HG03175 (cell line): ENCODE data around the gene DOK6.
"Not testable (repeated sequence)": the region's sequence is repeated elsewhere in the genome, so short reads cannot be mapped to it uniquely, and the experiment has no call there.

Source experiments
- ATAC-seq: cut with Tn5 transposase; IDR thresholded peaks from one replicate; pipeline ENCODE4 v1.9.1; 2021; ENCODE audit warnings: mild to moderate bottlenecking, moderate library complexity; ENCODE audit not compliant: unreplicated experiment

DOK6 gene

DNA sequence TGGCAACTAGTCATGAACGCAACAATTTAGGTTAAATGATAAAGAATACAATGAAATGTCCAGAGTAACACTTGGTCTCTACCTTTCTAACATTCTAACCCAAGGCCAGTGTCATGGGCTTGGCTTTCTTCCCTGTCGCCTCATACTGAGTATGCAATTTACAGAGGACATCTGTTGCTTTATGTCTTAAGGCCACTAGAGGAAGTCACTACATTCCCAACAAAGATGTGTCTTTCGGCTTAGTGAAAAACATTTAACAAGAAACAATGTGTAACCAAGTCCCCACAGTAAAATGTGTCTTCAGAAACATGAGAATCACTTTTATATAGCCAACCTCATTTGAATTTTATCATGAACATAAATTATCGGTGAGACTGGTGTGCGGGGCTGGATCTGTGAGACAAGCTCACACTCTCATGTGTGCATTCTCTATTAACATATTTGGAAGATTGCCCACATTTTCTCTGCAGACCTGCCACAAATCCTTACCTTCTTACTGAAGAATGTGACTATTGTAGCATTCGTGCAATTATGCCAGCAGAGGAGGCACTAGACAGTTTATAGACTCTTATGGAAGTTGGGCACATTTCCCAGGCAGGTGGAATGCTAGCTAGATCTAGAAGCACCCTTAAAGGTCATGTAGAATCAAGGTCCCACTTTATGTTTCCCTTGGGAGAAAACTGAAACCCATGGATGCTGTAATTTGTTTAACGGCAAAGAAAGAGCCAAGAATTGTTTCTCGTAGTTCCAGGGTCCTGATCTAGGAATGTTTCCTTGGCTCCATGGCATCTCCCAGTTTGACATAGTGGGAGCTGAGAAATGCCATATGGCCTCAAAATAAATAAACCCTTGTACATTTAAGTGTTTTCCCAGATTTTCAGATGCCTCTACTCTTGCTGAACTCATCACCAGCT is 445.2 kb downstream of the DOK6 start:
- ATAC-seq, result no peak

DNA sequence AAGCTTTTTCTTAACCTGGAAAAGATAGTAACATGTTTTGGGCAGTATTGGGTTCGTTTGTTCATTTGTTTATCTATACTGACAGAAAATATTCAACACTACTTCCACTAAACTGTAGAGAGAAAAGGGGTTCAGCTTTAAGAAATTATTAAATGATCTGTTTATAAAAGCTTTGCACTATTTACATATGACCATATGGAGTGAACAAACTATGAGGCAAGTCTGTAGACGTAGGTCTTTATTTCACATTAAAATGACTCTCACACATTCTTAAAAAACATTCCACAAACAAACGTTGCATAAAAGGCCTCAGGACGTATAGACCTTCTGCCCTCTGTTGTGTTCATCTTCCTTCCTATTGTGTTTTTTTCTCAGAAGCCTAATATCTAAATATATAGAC is 452.4 kb downstream of the DOK6 start:
- ATAC-seq, result no peak

DNA sequence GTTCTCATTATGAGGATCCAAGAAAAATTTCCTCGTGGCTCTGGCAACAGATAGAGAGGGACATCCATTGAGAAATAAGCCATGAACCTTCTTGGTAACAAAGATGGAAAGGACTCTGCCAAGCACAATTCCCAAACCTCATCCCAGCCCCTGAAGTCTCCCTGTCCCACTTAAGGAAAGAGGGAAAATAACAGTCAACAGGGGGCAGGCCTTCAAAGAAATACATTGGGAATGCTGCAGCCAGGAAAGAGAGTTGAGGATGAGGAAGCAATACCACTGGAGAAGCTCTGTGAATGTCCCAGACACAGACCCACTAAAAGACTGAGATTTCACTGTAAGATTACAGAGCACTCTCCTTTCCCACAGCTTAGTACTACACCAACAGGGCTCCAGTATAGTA is 453.8 kb downstream of the DOK6 start:
- ATAC-seq, result no peak

DNA sequence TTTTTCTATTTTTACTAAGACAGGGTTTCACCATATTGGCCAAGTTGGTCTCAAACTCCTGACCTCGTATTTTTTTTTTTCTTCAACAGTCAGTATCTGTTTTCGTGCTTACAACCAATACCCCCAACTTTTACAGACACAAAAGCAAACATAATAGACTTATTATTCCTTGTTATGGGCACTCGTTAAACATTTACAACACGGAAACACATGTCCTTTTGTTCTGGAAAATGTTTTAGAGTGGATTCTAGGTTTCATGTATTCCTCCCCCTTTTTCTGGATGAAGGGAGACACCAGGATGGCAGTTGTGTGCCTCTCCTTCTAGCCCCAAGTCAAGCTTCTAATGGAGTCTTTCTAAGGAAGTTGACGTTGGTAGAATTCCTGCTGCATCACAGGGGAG is 458.2 kb downstream of the DOK6 start:
- ATAC-seq, result no peak

DNA sequence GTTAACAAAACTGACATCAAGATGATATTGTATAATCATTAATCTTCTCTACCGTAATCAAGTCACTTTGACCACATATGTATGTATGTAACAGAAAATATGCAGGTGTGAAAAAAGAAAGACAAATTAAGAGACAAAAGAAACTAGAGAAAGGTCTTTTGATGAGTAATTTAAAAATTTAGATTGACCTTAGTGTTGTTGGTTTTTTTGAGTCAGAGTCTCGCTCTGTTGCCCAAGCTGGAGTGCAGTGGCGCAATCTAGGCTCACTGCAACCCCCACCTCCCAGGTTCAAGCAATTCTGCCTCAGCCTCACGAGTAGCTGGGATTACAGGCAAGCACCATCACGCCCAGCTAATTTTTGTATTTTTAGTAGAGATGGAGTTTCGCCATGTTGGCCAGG is 464.1 kb downstream of the DOK6 start:
- peak; percentile 95 for ATAC-seq

DNA sequence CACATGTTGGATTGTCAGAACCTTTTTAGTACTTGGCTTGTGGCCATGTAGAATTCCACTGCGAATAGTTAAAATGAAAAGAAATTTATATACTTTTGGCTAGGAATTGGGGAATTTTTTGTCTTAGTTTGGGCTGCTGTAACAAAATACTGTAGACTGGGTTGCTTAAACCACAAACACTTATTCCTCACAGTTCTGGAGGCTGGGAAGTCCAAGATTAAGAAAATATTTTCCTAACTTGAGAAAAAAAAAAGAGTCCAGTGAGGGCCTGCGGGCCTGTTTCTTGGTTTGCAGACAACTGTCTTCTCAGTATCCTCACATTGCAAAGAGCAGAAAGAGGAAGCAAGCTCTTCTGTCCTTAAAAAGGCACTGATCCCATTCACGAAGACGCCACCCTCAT is 465.1 kb downstream of the DOK6 start:
- no peak for ATAC-seq

DNA sequence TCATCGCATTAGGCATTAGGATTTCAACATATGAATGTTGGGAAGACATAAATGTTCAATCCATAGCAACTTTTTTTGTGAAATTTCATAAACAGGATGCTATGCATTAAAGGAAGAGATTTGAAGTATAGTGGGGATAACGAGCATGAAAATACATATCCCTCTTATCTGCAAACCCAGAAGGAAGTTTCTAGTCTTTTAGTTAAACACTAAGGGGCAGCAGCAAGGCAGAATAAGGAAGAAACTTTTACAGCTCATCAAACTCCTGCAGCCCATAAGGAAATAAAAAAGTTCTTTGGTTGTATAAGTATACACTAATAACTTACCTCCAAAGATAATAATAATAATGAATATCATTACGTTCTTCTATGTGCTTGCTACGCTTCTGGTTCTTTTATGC is 465.5 kb downstream of the DOK6 start:
- ATAC-seq, result no peak

DNA sequence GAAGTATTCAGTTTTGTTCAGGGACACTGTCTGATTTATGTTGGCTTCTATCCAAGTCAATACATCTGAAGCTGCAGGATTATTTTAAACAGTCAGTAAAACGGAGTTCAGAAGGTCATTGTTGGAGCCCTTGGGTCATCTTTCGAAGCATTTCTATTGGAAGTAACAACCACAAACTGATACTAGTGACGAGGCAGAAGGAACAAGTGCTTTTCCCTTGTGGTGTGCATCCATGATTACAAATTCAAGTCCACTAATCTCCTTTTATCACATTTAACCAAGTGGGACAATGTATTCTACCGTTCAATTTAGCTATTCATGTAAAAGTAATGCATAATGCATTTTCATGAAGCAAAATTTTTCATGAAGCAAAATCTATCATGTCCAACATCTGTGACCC is 470.0 kb downstream of the DOK6 start:
- no peak for ATAC-seq

DNA sequence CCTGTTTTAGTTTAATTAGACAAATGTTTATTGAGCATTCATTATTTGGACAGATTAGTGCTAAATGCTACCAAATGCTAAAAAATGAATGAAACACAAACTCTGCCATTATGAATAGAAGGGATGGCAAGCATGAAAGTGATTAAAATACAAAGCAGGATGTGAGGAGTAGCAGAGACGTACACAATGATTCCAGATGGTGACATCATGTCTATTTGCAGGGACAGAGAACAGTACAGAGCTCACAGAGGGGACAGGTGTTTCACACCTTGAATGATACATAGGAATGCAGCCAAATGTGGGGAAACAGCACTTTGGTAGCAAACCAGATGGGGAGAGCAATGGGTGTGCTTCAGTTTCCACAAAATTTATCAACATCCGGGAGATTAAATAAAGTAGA is 470.7 kb downstream of the DOK6 start:
- no peak for ATAC-seq

DNA sequence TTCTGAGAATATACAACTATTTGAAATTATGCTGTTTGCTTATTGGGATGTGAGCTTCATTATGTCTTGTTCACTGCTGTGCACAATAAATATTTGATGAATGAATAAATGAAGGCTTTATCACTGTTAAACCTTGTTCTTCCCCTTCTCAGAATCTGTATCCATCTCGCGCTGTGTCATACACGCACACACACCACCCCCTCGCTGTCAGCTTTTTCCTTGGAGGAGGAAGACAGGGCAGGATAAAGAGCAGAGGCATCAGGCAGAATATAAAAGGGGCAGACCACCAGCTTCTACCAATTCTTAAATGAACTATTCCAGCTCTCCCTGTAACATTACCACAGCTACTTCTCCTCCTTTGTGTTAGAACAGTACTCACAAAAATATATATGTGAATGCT is 472.0 kb downstream of the DOK6 start:
- no peak for ATAC-seq

DNA sequence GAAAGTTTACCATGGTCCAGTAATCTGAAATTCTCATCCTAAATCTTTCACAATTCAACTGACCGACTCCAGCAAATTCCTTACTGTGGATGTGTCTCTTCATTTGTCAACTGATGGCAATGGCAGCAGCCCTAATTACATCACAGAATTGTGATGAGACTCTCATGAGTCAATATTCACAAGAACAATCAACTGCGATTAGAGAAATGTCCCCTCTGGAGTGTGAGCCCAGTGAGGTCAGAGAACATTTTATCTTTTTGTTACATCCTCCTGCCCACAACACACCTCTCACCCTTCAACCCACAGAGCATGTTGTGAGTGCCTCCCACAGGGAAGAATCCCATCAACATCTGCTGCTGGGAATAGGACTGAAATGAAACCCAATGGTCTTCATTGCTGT is 473.4 kb downstream of the DOK6 start:
- no peak for ATAC-seq

DNA sequence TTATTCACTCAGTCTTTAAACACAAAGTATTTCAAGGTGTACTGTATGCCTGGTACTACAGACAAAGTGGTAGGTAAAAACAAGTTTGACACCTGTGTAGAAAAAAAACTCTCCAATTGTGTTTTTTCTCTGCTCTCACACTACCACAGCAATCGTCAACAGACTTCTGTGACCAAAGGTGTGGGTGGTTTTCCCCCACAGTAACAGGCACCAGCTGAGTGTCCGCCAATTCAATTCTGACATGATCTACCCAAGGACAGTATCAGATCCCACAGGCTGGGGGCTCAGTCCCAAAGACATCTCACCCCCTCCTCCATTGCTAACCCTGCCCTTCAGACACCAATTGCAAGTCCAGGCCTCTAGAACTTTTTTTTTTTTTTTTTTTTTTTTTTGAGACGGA is 475.8 kb downstream of the DOK6 start:
- ATAC-seq, result no peak

DNA sequence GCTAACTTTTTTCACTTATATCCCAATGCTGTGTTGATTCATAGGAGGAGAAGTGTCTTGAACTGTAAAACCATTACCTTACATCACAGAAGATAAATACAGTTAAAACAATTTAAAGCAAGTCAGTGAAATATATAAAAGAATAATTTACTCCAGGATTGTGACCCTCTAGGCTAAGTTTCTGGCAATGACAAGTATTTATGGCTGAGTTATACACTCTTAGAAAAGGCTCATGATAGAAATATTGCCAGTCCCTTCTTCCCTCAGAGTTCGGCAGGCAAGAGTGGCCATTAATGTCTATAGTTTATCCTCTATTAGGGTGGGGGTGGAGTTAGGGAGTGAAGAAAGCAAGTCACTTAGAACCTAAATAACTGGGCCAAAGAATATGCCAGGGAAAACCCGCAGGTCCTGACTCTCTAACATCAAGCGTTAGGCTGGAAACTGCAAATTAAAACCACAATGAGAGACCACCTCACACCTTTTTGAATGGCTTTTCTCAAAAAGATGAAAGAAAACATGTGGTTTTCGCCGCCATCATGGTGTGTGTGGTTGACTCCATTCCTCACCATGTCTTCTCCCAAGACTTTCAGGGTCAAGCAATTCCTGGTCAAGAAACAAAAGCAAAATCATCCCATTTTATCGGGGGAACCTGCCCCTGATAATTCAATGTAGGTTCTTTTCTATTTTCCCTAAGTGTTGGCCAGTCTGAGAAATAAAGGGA is 477.7 kb downstream of the DOK6 start:
- no peak for ATAC-seq

DNA sequence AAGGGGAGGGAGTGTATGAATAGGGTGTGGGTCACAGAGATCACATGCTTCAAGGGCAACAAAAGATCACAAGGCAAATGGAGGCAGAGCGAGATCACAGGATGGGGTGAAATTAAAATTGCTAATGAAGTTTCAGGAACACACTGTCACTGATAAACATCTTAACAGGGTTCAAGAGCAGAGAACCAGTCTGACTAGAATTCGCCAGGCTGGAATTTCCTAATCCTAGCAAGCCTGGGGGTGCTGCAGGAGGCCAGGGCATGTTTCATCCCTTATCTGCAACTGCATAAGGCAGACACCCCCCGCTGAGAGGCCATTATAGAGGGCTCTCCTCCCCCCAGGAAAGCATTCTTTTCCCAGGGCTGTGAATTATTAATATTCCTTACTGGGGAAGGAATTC is 478.4 kb downstream of the DOK6 start:
- not testable (repeated sequence) for ATAC-seq

DNA sequence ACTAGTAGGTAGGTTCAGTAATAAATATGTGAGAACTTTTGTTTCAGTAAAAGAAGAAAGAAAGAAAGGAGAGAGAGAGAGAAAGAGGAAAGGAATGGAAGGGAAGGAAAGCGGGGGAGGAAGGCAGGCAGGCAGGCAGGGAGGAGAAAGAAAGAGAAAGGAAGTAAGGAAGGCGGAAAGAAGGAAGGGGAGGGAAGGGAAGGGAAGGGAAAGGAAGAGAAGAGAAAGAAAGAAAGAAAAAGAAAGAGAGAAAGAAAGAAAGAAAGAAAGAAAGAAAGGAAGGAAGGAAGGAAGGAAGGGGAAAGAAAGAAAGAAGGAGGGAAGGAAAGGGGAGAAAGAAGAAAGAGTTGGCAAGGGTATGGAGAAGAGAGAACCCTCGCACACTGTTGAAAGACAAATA is 479.4 kb downstream of the DOK6 start:
- ATAC-seq, result no peak

DNA sequence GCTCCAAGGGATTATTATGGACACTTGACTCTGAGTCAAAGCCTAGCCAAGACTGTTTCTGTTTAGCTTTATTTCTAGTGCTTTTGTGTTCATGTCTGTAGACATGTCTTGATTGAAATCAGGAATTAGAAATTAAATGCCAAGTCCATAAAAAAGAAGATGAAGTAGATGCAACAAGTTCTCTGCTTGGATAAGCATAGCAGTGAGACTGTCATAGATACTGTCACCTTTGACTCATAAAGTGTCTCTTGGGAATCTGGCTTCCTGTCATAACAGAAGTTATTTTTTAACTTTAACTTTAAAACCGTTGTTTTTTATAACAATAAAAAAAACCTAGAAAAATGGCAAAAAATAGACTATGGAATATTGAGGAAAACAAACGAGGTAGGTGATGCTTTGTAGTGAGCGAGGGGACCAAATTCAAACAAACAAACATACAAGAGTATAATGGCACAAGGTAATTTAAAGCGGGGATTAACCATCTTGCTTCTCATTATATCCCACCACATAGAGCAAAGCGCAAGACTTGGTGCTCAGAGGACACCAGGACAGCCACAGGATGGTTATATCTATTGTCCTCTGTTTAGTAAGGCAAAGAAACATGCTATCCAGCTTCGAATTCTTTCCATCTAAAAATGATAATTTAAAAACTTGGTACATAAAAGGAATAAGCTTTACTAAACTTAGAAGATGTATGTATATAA is 482.4 kb downstream of the DOK6 start:
- peak; percentile 41 for ATAC-seq

DNA sequence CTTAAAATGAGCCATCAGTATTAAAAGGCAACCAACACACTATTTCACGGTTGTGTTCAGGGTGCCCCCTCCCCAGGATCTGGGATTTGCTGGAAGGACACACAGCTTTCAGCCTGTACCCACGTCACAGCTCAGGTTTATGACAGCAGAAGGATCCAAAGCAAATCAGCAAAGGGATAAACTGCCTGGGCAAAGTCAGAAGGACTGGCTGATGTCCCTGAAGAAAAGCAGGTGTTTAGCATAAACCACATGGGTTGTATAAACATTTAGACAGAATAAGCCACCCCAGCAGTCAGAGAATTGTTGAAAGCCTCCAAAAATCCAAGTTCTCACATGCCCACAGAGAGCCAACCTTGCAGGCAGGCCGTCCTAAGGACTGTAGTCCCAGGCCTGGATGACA is 483.1 kb downstream of the DOK6 start:
- no peak for ATAC-seq

DNA sequence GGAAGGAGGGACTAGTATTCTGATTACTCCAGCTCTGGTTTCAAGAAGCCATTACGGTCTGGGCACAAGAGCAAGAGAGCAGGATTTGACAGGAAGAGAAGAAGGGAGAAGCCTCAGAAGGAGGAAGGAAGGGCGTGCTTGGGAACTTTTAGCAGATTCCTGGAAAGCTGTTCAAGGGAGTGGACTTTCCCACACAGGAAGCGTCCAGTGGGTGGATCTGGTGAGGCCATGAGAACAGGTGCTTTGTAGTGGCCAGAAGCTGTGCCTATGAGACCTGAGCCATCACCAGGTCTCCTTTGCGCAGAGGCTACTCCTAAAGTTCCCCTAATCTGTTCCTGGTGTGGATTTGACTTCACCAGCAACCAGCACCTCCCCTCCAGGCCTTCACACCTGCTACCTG is 484.7 kb downstream of the DOK6 start:
- ATAC-seq, result no peak

DNA sequence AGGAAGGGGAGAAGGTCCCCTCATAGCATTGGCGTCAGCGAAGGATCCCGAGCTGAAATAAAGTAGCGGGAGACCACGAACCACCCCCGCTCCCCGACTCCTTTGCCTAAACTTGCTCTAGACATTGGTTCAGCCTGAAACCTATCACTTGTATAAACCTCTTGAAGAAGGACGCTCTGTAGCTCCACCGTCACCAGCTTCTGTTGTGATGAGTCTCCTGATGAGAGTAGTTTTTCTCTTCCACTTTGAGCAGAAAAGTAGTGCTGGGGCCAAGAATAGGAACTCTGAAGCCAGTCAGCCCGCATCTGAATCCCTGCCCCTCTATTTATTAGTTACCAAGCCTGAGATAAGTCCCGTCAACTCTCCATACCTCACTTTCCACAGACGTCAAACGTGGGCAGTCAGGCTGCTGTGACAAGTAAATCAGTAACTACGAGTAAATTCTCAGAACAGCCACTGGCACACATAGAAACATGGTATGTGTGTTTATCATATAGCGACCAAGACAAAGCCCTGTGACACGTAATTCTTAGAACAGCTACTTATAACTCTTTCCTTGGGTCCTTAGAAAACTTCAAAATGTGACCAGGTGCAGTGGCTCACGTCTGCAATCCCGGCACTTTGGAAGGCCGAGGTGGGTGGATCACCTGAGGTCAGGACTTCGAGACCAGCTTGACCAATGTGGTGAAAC is 485.3 kb downstream of the DOK6 start:
- peak; percentile 88 for ATAC-seq

DNA sequence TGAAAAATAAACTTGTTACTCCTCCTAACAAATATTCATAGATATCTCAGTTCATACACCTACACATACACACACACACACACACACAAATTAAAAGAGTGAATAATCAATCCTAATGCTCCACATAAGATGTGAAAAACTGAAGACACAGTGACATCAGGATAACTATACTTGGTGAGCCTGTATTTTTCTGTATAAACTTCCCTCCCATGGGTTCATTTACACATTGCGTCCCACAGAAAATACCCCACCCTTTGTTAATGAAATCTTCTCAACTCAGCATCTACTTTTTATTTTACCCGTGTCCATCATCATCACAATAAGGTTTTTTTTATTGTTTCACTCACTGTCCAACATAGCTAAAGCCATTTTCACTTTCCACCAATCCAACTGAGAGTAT is 486.6 kb downstream of the DOK6 start:
- ATAC-seq, result no peak

DNA sequence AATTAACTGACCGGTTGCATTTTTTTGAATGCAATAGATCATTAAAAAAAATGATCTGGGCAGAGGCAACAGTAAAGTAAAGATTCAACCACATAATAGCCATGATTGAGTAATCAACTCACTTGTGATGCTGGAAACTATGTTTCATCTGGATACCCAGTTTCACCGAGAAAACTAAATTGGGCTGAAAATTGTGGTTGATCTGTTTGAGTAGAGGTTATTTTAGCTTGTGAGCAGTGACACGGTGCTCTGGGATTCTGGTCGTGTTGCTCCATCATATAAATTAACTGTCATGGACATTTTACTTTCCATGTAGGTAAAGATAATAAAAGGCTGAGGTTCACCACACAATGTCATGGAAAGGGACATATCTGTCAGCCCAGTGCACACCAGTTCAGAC is 488.3 kb downstream of the DOK6 start:
- no peak for ATAC-seq
